ENCODE results near the gene FJX1.

Gene FJX1

GRCh38 chr11:35605706-35606105 is 12.6 kb upstream of the FJX1 start:
- no peak for TF ChIP-seq Cebpa-rat (IDR thresholded peaks at IDR 0.05)
- Histone ChIP-seq H3K36me3 (no peaks in the 10 kb centered on the region), H3K4me2 (no peak overlapping the region), H3K9me3 (peaks cover 5% of the 10 kb centered on the region; the same call in 1 of the 2 replicates), H3K4me1 (peaks cover 13% of the 10 kb centered on the region), H3K27ac (no peak overlapping the region), H3K27me3 (no peaks in the 10 kb centered on the region), H3K4me3 (no peak overlapping the region), H3K9ac (no peak overlapping the region), H4K20me1 (no peaks in the 10 kb centered on the region)

- H3K9me3 ChIP-seq = peaks cover 5% of the 10 kb centered on the region; the same call in 1 of the 2 replicates
- H3K36me3 ChIP-seq = no peaks in the 10 kb centered on the region
- H3K27ac ChIP-seq = no peak overlapping the region
- H3K4me1 ChIP-seq = peaks cover 14% of the 10 kb centered on the region
- TF ChIP-seq Cebpa-rat (IDR thresholded peaks at IDR 0.05) = no peak
- no peaks in the 10 kb centered on the region for H4K20me1 ChIP-seq
- H3K4me3 ChIP-seq = no peak overlapping the region
- H3K27me3 ChIP-seq = no peaks in the 10 kb centered on the region
- no peak overlapping the region for H3K4me2 ChIP-seq
- no peak overlapping the region for H3K9ac ChIP-seq
Measured at GRCh38 chr11:35606206-35606605, 12.1 kb upstream of the FJX1 start.

GRCh38 chr11:35608502-35608901 is 9.8 kb upstream of the FJX1 start:
- H3K27me3 ChIP-seq = no peaks in the 10 kb centered on the region
- peaks cover 22% of the 10 kb centered on the region for H3K4me1 ChIP-seq
- H4K20me1 ChIP-seq = no peaks in the 10 kb centered on the region
- H3K36me3 ChIP-seq = no peaks in the 10 kb centered on the region
- H3K27ac ChIP-seq = no peak overlapping the region
- no peaks in the 10 kb centered on the region; the same call in 1 of the 2 replicates for H3K9me3 ChIP-seq
- no peak overlapping the region for H3K9ac ChIP-seq
- no peak overlapping the region for H3K4me2 ChIP-seq
- no peak for TF ChIP-seq Cebpa-rat (IDR thresholded peaks at IDR 0.05)
- no peak overlapping the region for H3K4me3 ChIP-seq

GRCh38 chr11:35609656-35610055 is 8.6 kb upstream of the FJX1 start:
- Histone ChIP-seq H3K4me3 (no peak overlapping the region), H3K4me1 (peaks cover 22% of the 10 kb centered on the region), H3K4me2 (no peak overlapping the region), H3K9me3 (no peaks in the 10 kb centered on the region), H3K9ac (no peak overlapping the region), H3K27ac (no peak overlapping the region), H3K27me3 (no peaks in the 10 kb centered on the region), H4K20me1 (no peaks in the 10 kb centered on the region), H3K36me3 (no peaks in the 10 kb centered on the region)
- no peak for TF ChIP-seq Cebpa-rat (IDR thresholded peaks at IDR 0.05)

- H3K27me3 ChIP-seq = no peaks in the 10 kb centered on the region
- H3K4me1 ChIP-seq = peaks cover 22% of the 10 kb centered on the region
- TF ChIP-seq Cebpa-rat (IDR thresholded peaks at IDR 0.05) = no peak
Measured at GRCh38 chr11:35610631-35611030, 7.6 kb upstream of the FJX1 start.

GRCh38 chr11:35611741-35612140 is 6.5 kb upstream of the FJX1 start:
- peaks cover 27% of the 10 kb centered on the region for H3K4me1 ChIP-seq
- no peak for TF ChIP-seq Cebpa-rat (IDR thresholded peaks at IDR 0.05)

More at GRCh38 chr11:35610631-35611030, 7.6 kb upstream of the FJX1 start:
- no peak overlapping the region for H3K4me3 ChIP-seq
- H3K27ac ChIP-seq = no peak overlapping the region
- H3K36me3 ChIP-seq = no peaks in the 10 kb centered on the region
- no peaks in the 10 kb centered on the region for H4K20me1 ChIP-seq
- no peaks in the 10 kb centered on the region for H3K9me3 ChIP-seq
- H3K9ac ChIP-seq = no peak overlapping the region
- H3K4me2 ChIP-seq = no peak overlapping the region

GRCh38 chr11:35614939-35615569 is 3.2 kb upstream of the FJX1 start:
- Histone ChIP-seq H4K20me1 (peaks cover 3% of the 10 kb centered on the region; the same call in 1 of the 2 replicates), H3K9me3 (no peaks in the 10 kb centered on the region), H3K4me1 (peaks cover 26% of the 10 kb centered on the region), H3K36me3 (no peaks in the 10 kb centered on the region), H3K4me3 (no peak overlapping the region), H3K9ac (no peak overlapping the region), H3K27me3 (no peaks in the 10 kb centered on the region), H3K27ac (no peak overlapping the region), H3K4me2 (no peak overlapping the region)
- no peak for TF ChIP-seq Cebpa-rat (IDR thresholded peaks at IDR 0.05)

More at GRCh38 chr11:35611741-35612140, 6.5 kb upstream of the FJX1 start:
- H4K20me1 ChIP-seq = no peaks in the 10 kb centered on the region
- no peaks in the 10 kb centered on the region for H3K9me3 ChIP-seq
- no peaks in the 10 kb centered on the region for H3K36me3 ChIP-seq
- no peak overlapping the region for H3K9ac ChIP-seq
- H3K27ac ChIP-seq = no peak overlapping the region
- peak overlapping the region; percentile 12; the same call in 1 of the 2 replicates for H3K4me2 ChIP-seq
- no peaks in the 10 kb centered on the region for H3K27me3 ChIP-seq
- no peak overlapping the region for H3K4me3 ChIP-seq

GRCh38 chr11:35615921-35616900 is 2.0 kb upstream of the FJX1 start:
- H3K9ac ChIP-seq = no peak overlapping the region
- peaks cover 14% of the 10 kb centered on the region for H4K20me1 ChIP-seq
- no peaks in the 10 kb centered on the region for H3K27me3 ChIP-seq
- H3K27ac ChIP-seq = no peak overlapping the region
- TF ChIP-seq Cebpa-rat (IDR thresholded peaks at IDR 0.05) = no peak
- H3K4me2 ChIP-seq = peak overlapping the region; percentile 97
- no peaks in the 10 kb centered on the region for H3K9me3 ChIP-seq
- H3K4me1 ChIP-seq = peaks cover 30% of the 10 kb centered on the region
- no peaks in the 10 kb centered on the region for H3K36me3 ChIP-seq
- H3K4me3 ChIP-seq = no peak overlapping the region

GRCh38 chr11:35617316-35617686 is 959 bp upstream of the FJX1 start:
- Histone ChIP-seq H3K9me3 (no peaks in the 10 kb centered on the region), H3K9ac (peak overlapping the region; percentile 75), H3K27ac (no peak overlapping the region), H3K27me3 (no peaks in the 10 kb centered on the region), H3K4me2 (peak overlapping the region; percentile 97), H3K4me1 (peaks cover 33% of the 10 kb centered on the region), H4K20me1 (peaks cover 25% of the 10 kb centered on the region), H3K4me3 (peak overlapping the region; percentile 92), H3K36me3 (no peaks in the 10 kb centered on the region)
- TF ChIP-seq Cebpa-rat (IDR thresholded peaks at IDR 0.05) = peak; percentile 51; the same call in 1 of the 2 replicates
